Mononuclear cell (primary cell): ENCODE measurements around the gene NFKB2. TPM values are rescaled to one million over a fixed set of nuclear protein-coding genes. Genes with fewer than 3 reads are reported as not detected.
A peak's percentile ranks its signal among the peaks of the same experiment; 100 is the strongest.

Source experiments
- H3K27me3 ChIP-seq: 2 replicates; pipeline ENCODE4 v1.6.0; 2011; ENCODE audit warnings: low read length, control low read depth; ENCODE audit not compliant: insufficient read depth
- H3K4me1 ChIP-seq: 2 replicates; pipeline ENCODE4 v1.5.1; 2011; ENCODE audit warnings: mild to moderate bottlenecking, low read length, control low read depth; ENCODE audit not compliant: insufficient read depth
- H3K4me3 ChIP-seq: 2 replicates; pipeline ENCODE4 v1.5.1; 2011; ENCODE audit warnings: mild to moderate bottlenecking, low read length, moderate library complexity
- H3K9me3 ChIP-seq: 2 replicates; pipeline ENCODE4 v1.5.1; 2011; ENCODE audit warnings: low read depth, mild to moderate bottlenecking, control low read depth, low read length
- total RNA-seq: library from RNA; depleted of rRNA; stranded (reverse); fragments of >200 nt; gene quantifications from one replicate; pipeline ENCODE4 v1.2.3, GENCODE V29; 2012

Gene NFKB2
- total RNA-seq, 1 donor: 67.1 TPM

DNA sequence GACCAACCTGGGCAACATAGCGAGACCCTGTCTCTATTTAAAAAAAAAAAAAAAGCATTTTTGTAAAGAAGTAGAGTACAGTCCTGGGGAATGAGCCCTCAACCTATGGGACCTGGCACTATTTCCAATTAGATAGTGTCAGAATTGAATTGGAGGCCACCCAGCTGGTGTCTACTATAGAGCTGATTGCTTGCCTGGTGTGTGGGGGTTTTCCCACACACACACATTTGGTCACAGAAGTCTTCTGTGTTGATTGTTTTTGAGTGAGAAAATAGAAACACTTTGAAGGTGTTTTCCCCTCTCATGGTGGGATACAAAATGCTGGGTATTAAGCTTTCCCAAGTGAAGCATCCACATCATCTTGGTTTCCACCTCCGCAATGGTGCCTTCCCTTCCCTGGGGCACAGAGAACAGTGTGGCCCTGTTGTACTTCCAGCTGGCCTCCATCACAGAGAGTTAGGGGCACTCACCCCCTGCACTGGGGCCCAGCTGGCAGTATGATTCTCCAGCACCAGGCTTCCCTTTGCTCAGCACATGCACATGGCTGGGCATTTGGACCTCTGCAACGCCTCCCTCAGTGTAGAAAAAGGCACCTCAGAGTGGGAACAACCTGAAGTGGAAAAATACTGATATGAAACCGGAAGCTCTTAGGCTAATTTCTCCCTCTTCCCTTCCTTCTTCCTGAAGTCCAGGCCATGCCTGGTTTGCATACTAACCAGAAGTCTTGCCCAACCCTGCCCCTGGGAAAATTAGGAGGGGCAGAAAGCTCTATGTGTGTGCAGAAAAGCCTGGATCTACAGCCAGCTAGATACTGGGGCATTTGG, 10.7 kb upstream of the NFKB2 start:
- no peaks in the 10 kb centered on the region for H3K27me3 ChIP-seq
- no peak overlapping the region for H3K4me3 ChIP-seq
- H3K4me1 ChIP-seq: peaks cover 10% of the 10 kb centered on the region
- H3K9me3 ChIP-seq: no peaks in the 10 kb centered on the region

DNA sequence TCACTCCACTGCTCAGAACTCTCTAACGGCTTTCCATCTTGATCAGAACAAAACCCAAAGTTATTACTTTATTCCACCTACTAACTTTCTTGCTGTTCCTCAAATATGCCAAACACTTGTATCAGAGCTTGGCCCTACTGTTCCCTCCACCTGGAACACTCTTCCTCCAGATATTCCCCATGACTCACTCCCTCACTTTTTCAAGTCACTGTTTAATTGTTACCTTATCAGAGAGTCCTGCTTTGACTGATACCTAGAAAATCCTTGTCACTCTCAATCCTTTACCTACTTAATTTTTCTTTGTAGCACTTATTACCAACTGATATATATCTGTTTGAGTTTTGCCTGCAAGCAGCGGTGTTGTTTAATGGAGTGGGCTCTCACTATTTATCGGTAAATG, 5.6 kb upstream of the NFKB2 start:
- H3K27me3 ChIP-seq: no peaks in the 10 kb centered on the region
- peaks cover 18% of the 10 kb centered on the region for H3K4me1 ChIP-seq
- H3K4me3 ChIP-seq: no peak overlapping the region
- no peaks in the 10 kb centered on the region for H3K9me3 ChIP-seq

DNA sequence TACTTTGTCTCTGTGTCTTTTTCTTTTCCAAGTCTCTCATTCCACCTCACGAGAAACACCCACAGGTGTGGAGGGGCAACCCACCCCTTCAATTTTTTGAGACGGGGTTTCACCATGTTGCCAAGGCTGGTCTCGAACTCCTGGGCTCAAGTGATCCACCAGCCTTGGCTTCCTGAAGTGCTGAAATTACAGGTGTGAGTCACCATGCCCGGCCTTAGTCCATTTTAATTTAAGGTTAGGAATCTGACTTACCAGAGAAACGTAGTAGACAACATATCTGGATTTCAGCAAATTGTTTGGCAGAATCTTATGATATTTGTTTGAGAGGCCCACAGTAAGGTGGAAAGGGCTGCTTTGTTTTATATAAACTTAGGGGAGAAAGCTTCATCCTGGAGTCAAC, 3.2 kb upstream of the NFKB2 start:
- Histone ChIP-seq H3K9me3 (no peaks in the 10 kb centered on the region), H3K27me3 (no peaks in the 10 kb centered on the region), H3K4me3 (no peak overlapping the region), H3K4me1 (peaks cover 25% of the 10 kb centered on the region)

DNA sequence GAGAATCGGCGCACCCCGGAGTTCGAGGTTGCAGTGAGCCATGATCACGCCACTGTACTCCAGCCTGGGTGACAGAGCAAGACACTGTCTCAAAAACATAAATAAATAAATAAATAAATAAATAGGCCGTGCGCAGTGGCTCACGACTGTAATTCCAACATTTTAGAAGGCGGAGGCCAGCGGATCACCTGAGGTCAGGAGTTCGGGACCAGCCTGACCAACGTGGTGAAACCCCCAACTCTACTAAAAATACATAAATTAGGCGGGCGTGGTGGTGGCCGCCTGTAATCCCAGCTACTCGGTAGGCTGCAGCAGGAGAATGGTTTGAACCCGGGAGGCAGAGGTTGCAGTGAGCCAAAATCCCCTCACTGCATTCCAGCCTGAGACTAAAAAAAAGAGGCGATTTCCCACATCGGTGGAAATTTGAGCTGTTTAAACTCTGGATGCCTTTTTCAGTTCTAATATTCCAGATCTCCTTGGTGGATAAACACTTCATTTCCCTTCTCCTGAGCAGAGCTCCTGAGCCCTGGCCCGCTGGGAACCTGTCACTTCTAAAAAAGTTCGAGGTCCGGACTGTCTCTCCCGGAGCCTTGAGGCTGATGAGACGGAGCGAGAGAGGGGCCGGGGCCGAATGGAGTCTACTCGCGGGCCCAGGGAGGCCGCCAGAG, 2.0 kb upstream of the NFKB2 start:
- Histone ChIP-seq H3K4me3 (peak overlapping the region; percentile 88), H3K4me1 (peaks cover 33% of the 10 kb centered on the region), H3K27me3 (no peaks in the 10 kb centered on the region)

DNA sequence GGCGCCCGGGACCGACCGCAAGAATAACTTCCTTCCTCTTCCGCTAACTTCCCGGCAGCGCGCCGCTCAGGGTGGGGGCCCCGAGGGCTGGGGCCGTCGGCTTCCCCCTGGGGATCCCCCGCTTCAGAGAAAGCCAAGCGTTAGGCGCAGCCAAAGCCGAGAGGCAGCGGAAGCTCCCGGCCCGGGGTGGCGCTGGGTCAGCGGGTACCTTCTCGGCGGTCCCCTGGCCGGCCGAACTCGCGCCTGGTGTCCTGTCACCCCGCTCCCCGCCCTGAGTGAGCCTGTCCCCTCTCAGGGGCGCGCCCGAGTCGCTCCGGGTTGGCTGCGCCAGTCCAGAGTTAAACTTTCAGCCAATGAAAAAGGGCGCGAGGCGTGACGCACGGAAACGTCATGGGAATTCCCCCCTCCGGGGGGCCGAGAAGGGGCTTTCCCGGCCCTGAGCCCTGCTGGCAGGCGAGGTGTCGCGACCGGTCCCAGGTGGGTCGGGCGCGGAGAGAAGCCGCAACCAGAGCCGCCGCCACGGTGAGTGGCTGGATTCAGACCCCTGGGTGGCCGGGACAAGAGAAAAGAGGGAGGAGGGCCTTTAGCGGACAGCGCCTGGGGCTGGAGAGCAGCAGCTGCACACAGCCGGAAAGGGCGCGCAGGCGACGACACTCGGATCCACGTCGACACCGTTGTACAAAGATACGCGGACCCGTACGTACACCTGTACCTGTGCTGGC, 1.3 kb upstream of the NFKB2 start:
- no peaks in the 10 kb centered on the region for H3K27me3 ChIP-seq
- no peaks in the 10 kb centered on the region for H3K9me3 ChIP-seq
- peaks cover 40% of the 10 kb centered on the region for H3K4me1 ChIP-seq

More for the DNA sequence above, 2.0 kb upstream of the NFKB2 start:
- H3K9me3 ChIP-seq: no peaks in the 10 kb centered on the region

DNA sequence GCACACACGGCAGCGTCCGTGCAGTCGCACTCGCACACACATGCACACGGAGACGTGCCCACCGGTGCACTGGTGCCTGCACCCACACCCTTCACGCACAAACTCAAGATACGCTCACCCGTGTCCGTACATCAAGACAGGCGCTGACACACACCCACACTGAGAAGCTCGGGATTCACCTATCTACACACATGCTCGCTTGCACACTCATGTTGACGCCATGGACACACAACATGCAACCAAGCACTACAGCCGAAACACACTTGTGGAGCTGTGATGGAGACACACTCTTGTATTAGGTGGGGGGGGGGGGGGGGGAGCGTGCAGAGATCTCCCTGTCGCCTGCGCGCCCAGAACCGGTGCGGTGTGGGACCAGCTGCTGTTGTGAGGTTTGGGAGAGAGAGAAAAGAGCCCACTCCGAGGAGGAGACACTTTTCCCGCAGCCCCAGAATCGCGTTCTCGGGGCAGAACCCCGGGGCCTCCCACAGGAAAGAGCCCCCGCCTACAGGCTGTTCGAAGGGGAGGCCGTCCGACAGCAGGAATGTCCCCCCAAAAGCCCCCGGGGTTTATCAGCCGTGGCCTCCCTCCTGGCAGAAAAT, 605 bp upstream of the NFKB2 start:
- peak overlapping the region; percentile 88 for H3K4me3 ChIP-seq
- H3K9me3 ChIP-seq: no peaks in the 10 kb centered on the region
- no peaks in the 10 kb centered on the region for H3K27me3 ChIP-seq
- peaks cover 46% of the 10 kb centered on the region for H3K4me1 ChIP-seq

More for the DNA sequence above, 1.3 kb upstream of the NFKB2 start:
- peak overlapping the region; percentile 88 for H3K4me3 ChIP-seq

DNA sequence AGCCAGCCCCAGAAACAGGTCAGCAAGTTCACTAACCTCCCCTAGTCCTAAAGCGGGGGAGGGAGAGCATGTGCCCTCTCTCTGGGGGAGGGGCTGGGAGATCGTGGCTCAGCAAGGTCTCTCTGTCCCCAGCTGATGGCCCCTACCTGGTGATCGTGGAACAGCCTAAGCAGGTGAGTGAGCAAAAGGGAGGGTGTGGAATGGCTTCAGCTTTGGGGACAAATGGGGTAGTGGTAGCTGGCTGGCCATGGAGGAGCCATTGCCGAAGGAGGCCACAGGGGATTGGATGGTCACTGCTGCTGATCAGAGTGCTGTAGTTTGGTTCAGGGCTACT, 779 bp downstream of the NFKB2 start:
- H3K4me1 ChIP-seq: peaks cover 49% of the 10 kb centered on the region
- no peaks in the 10 kb centered on the region for H3K9me3 ChIP-seq
- peak overlapping the region; percentile 88 for H3K4me3 ChIP-seq
- no peaks in the 10 kb centered on the region for H3K27me3 ChIP-seq

DNA sequence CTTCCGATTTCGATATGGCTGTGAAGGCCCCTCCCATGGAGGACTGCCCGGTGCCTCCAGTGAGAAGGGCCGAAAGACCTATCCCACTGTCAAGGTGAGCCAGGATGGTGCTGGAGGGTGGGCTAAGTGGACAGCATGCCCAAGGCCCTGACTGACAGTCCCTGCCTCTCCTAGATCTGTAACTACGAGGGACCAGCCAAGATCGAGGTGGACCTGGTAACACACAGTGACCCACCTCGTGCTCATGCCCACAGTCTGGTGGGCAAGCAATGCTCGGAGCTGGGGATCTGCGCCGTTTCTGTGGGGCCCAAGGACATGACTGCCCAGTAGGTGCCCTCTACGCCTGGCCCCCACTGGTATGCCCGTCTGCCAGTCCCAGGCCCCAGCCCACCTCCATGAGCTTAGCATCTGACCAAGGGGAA, 1.2 kb downstream of the NFKB2 start:
- Histone ChIP-seq H3K4me3 (no peak overlapping the region), H3K27me3 (no peaks in the 10 kb centered on the region), H3K9me3 (no peaks in the 10 kb centered on the region), H3K4me1 (peaks cover 49% of the 10 kb centered on the region)

DNA sequence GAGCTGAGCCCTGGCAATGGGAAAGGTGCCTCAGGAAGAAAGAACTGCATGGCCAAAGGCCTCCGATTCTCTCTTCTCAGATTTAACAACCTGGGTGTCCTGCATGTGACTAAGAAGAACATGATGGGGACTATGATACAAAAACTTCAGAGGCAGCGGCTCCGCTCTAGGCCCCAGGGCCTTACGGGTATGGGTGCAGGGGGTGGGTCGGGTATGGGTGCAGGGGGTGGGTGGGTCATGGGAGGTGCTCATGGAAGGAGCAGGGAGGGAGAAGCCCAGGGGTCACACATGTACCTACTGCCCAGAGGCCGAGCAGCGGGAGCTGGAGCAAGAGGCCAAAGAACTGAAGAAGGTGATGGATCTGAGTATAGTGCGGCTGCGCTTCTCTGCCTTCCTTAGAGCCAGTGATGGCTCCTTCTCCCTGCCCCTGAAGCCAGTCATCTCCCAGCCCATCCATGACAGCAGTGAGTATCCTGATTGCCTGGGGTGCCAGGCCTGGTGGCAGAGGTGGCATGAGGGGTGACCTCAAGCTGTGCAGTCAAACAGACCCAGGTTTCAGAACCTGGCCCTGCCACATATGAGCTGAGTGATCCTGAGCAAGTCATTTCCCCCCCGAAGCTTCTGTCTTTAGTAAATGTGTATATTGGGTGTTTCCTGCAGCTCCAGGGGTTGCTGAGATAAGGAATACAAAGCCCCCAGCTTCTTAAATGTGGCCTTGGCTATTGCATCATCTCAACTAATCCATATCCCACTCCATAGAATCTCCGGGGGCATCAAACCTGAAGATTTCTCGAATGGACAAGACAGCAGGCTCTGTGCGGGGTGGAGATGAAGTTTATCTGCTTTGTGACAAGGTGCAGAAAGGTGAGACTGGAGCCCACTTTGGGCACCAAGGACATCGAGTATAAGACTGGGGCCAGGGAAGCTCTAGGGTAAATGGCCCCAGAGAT, 2.0 kb downstream of the NFKB2 start:
- H3K4me3 ChIP-seq: no peak overlapping the region
- peaks cover 49% of the 10 kb centered on the region for H3K4me1 ChIP-seq
- H3K9me3 ChIP-seq: no peaks in the 10 kb centered on the region
- H3K27me3 ChIP-seq: no peaks in the 10 kb centered on the region

DNA sequence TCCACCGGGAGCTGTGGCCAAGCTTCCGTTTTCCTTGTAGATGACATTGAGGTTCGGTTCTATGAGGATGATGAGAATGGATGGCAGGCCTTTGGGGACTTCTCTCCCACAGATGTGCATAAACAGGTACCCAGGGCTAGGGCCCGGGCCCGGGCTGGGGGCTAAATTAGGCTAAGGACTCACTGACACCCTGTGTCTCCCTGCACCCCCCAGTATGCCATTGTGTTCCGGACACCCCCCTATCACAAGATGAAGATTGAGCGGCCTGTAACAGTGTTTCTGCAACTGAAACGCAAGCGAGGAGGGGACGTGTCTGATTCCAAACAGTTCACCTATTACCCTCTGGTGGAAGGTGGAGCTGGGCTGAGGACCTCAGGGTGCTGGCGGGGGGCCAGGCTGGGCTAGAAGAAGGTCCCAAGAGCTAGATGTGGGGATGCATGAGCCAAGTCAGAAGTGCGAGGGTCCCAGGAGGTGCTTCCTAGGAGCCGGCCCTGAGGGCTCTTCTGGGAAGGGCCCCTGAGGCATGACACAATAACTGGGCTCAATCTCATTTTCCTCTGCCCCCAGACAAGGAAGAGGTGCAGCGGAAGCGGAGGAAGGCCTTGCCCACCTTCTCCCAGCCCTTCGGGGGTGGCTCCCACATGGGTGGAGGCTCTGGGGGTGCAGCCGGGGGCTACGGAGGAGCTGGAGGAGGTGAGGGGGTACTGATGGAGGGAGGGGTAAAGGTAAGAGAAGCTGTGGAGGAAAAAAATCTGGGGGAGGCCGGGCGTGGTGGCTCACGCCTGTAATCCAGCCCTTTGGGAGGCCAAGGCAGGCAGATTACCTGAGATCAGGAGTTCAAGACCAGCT, 2.9 kb downstream of the NFKB2 start:
- Histone ChIP-seq H3K9me3 (no peaks in the 10 kb centered on the region), H3K4me1 (peaks cover 43% of the 10 kb centered on the region), H3K27me3 (no peaks in the 10 kb centered on the region), H3K4me3 (no peak overlapping the region)

DNA sequence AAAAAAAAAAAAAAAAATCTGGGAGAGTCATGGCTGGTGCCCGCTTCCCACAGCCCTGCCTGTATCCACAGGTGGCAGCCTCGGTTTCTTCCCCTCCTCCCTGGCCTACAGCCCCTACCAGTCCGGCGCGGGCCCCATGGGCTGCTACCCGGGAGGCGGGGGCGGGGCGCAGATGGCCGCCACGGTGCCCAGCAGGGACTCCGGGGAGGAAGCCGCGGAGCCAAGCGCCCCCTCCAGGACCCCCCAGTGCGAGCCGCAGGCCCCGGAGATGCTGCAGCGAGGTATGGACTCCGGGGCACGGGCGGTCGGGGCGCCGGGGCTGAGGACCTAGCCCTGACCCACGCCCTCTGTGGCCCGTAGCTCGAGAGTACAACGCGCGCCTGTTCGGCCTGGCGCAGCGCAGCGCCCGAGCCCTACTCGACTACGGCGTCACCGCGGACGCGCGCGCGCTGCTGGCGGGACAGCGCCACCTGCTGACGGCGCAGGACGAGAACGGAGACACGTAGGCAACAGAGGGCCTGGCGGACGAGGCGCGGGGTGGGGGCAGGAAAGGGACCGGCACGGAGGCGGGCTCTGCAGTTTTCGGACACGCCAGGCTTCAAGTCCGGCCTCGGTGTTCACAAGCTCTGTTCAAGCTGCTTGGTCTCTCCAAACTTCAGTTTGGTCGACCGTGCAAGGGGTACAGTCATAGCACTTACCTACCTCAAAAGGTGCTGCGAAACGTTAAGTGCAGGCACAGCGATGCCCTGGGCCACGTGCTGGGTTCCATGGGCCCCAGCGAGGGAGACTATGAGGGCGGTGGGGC, 3.9 kb downstream of the NFKB2 start:
- H3K4me1 ChIP-seq: peaks cover 39% of the 10 kb centered on the region

DNA sequence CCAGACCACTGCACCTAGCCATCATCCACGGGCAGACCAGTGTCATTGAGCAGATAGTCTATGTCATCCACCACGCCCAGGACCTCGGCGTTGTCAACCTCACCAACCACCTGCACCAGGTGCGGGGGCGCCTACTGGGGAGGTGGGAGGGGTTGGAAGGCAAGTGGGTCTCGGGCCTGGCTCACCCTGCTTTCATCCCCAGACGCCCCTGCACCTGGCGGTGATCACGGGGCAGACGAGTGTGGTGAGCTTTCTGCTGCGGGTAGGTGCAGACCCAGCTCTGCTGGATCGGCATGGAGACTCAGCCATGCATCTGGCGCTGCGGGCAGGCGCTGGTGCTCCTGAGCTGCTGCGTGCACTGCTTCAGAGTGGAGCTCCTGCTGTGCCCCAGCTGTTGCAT, 4.6 kb downstream of the NFKB2 start:
- Histone ChIP-seq H3K4me1 (peaks cover 39% of the 10 kb centered on the region), H3K27me3 (no peaks in the 10 kb centered on the region), H3K9me3 (no peaks in the 10 kb centered on the region), H3K4me3 (no peak overlapping the region)

More for the DNA sequence above, 3.9 kb downstream of the NFKB2 start:
- Histone ChIP-seq H3K4me3 (peak overlapping the region; percentile 34), H3K9me3 (no peaks in the 10 kb centered on the region), H3K27me3 (no peaks in the 10 kb centered on the region)
